ENCODE measurements around the gene NCKAP5. TPM values are rescaled to one million over a fixed set of nuclear protein-coding genes. Genes with fewer than 3 reads are reported as not detected.

NCKAP5 gene
- total RNA-seq, 1 donor from 2014 or later: 7.7 TPM

- H3K27me3 Mint-ChIP-seq: no peaks in the 10 kb centered on the region
- no peak for DNase-seq (ENCODE audit: extremely low spot score, unreplicated experiment)
- H3K4me3 Mint-ChIP-seq: no peak overlapping the region
- no peak overlapping the region for H3K27ac Mint-ChIP-seq
- no peak for TF ChIP-seq CTCF (conservative IDR thresholded peaks at IDR 0.05)
- no peaks in the 10 kb centered on the region for H3K36me3 Mint-ChIP-seq
- no peaks in the 10 kb centered on the region for H3K9me3 Mint-ChIP-seq
- peaks cover 4% of the 10 kb centered on the region for H3K4me1 Mint-ChIP-seq (ENCODE audit: unreplicated experiment)
Observed at GRCh38 chr2:132896073-132896472, 672.2 kb downstream of the NCKAP5 start.

- H3K27me3 Mint-ChIP-seq: no peaks in the 10 kb centered on the region
- H3K9me3 Mint-ChIP-seq: peaks cover under 1% of the 10 kb centered on the region
- H3K4me3 Mint-ChIP-seq: no peak overlapping the region
- no peak overlapping the region for H3K27ac Mint-ChIP-seq
- no peak for DNase-seq (ENCODE audit: extremely low spot score, unreplicated experiment)
- H3K36me3 Mint-ChIP-seq: peaks cover 3% of the 10 kb centered on the region
- H3K4me1 Mint-ChIP-seq (ENCODE audit: unreplicated experiment): peaks cover 4% of the 10 kb centered on the region
- no peak for TF ChIP-seq CTCF (conservative IDR thresholded peaks at IDR 0.05)
Observed at GRCh38 chr2:132891498-132891897, 676.8 kb downstream of the NCKAP5 start.

- H3K4me1 Mint-ChIP-seq (ENCODE audit: unreplicated experiment): peaks cover 15% of the 10 kb centered on the region
- no peak overlapping the region for H3K4me3 Mint-ChIP-seq
- peaks cover 3% of the 10 kb centered on the region for H3K36me3 Mint-ChIP-seq
- H3K27me3 Mint-ChIP-seq: no peaks in the 10 kb centered on the region
- no peak for DNase-seq (ENCODE audit: extremely low spot score, unreplicated experiment)
- H3K27ac Mint-ChIP-seq: no peak overlapping the region
- no peak for TF ChIP-seq CTCF (conservative IDR thresholded peaks at IDR 0.05)
- H3K9me3 Mint-ChIP-seq: peaks cover 4% of the 10 kb centered on the region
Observed at GRCh38 chr2:132886574-132886973, 681.7 kb downstream of the NCKAP5 start.

- Mint-ChIP-seq H3K4me1 (ENCODE audit: unreplicated experiment) (peaks cover 11% of the 10 kb centered on the region), H3K27me3 (no peaks in the 10 kb centered on the region), H3K4me3 (no peak overlapping the region), H3K36me3 (peaks cover 3% of the 10 kb centered on the region), H3K27ac (no peak overlapping the region), H3K9me3 (peaks cover 4% of the 10 kb centered on the region)
- no peak for TF ChIP-seq CTCF (conservative IDR thresholded peaks at IDR 0.05)
- DNase-seq (ENCODE audit: extremely low spot score, unreplicated experiment): no peak
Observed at GRCh38 chr2:132884705-132885104, 683.6 kb downstream of the NCKAP5 start.

GRCh38 chr2:132884292-132884691 lies 684.0 kb downstream of the NCKAP5 start:
- no peaks in the 10 kb centered on the region for H3K27me3 Mint-ChIP-seq
- TF ChIP-seq CTCF (conservative IDR thresholded peaks at IDR 0.05): no peak
- peaks cover 11% of the 10 kb centered on the region for H3K4me1 Mint-ChIP-seq (ENCODE audit: unreplicated experiment)
- no peak overlapping the region for H3K4me3 Mint-ChIP-seq
- H3K9me3 Mint-ChIP-seq: peaks cover 4% of the 10 kb centered on the region
- H3K27ac Mint-ChIP-seq: no peak overlapping the region
- no peak for DNase-seq (ENCODE audit: extremely low spot score, unreplicated experiment)
- H3K36me3 Mint-ChIP-seq: peaks cover 3% of the 10 kb centered on the region

GRCh38 chr2:132883430-132883829 lies 684.8 kb downstream of the NCKAP5 start:
- Mint-ChIP-seq H3K36me3 (peaks cover 3% of the 10 kb centered on the region), H3K9me3 (peaks cover 4% of the 10 kb centered on the region), H3K4me3 (no peak overlapping the region), H3K4me1 (ENCODE audit: unreplicated experiment) (peaks cover 11% of the 10 kb centered on the region), H3K27me3 (no peaks in the 10 kb centered on the region), H3K27ac (no peak overlapping the region)
- DNase-seq (ENCODE audit: extremely low spot score, unreplicated experiment): no peak
- no peak for TF ChIP-seq CTCF (conservative IDR thresholded peaks at IDR 0.05)
